Myocyte (in vitro differentiated cells): Measurements from ENCODE around the gene DAZAP2. TPM values are rescaled to one million over a fixed set of nuclear protein-coding genes. Genes with fewer than 3 reads are reported as not detected.

Experiments used
- total RNA-seq: library from RNA; depleted of rRNA; stranded (reverse); fragments of >200 nt; gene quantifications from 2 replicates; pipeline ENCODE4 v1.2.3, GENCODE V29; 2014

DAZAP2 gene
- total RNA-seq, 1 donor from 2014 or later: 178 TPM

Other genes starting within 250 kb of the DAZAP2 start
- gene SLC11A2, start 212.4 kb upstream of the DAZAP2 start, total RNA-seq: 35.3 and 54.9 TPM in 2 replicates
- 33.4 and 39.8 TPM in 2 replicates for gene LETMD1, start 190.5 kb upstream of the DAZAP2 start, total RNA-seq
- gene CSRNP2, start 155.2 kb upstream of the DAZAP2 start, total RNA-seq: 33.5 and 40.0 TPM in 2 replicates
- 15.2 and 17.2 TPM in 2 replicates for gene TFCP2, start 65.7 kb upstream of the DAZAP2 start, total RNA-seq
- gene POU6F1, start 20.8 kb upstream of the DAZAP2 start, total RNA-seq: 5.1 and 5.3 TPM in 2 replicates
- 2.9 and 3.6 TPM in 2 replicates for gene SMAGP, start 31.6 kb downstream of the DAZAP2 start, total RNA-seq
- not detected in 2 replicates for gene BIN2, start 85.3 kb downstream of the DAZAP2 start, total RNA-seq
- not detected in 2 replicates for gene CELA1, start 107.9 kb downstream of the DAZAP2 start, total RNA-seq
- 0.05 TPM in 1 of 2 replicates, not detected in the other for gene GALNT6, start 152.6 kb downstream of the DAZAP2 start, total RNA-seq
- 0.59 and 2.9 TPM in 2 replicates for gene SLC4A8, start 186.0 kb downstream of the DAZAP2 start, total RNA-seq